GM12865 (cell line): Measurements from ENCODE around the gene DCTN2.

Source experiments
- DNase-seq: peaks from one replicate; pipeline ENCODE4 v3.0.0; 2010; ENCODE audit warnings: low read depth
- H3K4me3 ChIP-seq: 2 replicates; pipeline ENCODE4 v1.5.1; 2011; ENCODE audit warnings: mild to moderate bottlenecking, low read depth, low read length, control low read depth
- TF ChIP-seq, protein P1 (sequence below): IDR thresholded peaks from 2 replicates; pipeline ENCODE4 v1.5.1; 2011; ENCODE audit warnings: low read length, control low read depth, low read depth, inconsistent platforms; ENCODE audit not compliant: insufficient read depth; ENCODE audit errors: missing control alignments

The DCTN2 gene

DNA sequence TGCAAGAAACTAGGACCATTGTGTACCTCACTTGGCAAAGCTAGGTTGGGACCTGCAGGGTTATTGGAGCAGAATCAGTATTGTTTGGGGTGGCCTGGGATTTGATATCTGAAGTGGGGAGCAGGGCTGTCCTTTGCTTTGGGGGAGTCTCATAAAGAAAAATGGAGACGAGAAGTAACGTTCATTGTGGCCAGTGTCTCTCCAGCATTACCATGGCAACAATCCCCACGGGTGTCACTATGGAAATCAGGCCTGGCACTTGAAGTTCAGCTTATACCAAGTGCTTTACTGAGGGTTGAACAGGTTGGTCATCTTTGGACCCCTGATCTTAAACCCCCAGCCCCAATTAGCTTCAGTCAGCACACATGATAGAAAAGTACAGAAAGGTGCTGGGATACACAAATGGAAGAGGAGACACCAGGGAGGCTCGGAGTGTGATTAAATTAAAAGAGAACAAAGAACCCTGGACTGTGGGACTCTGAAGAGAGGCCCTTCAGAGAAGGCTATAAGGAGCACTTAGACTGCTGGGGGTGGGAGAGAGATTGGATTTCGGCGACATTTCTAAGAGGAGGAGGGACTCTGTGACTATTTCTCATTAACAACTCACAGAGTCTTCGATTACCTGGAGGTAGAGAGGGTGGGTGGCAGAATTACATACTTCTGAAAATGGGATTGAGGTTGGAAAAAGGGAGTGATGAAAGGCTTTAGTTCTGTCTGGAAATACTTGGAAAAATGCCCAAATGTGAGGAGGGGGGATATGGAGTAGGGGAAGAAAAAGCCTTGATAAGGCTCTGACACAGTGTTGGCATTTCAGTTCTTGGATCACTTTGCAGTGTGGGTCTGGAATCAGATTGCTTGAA, 6.6 kb upstream of the DCTN2 start:
- no peak for DNase-seq
- no peak overlapping the region for H3K4me3 ChIP-seq
- TF ChIP-seq, protein P1, sequence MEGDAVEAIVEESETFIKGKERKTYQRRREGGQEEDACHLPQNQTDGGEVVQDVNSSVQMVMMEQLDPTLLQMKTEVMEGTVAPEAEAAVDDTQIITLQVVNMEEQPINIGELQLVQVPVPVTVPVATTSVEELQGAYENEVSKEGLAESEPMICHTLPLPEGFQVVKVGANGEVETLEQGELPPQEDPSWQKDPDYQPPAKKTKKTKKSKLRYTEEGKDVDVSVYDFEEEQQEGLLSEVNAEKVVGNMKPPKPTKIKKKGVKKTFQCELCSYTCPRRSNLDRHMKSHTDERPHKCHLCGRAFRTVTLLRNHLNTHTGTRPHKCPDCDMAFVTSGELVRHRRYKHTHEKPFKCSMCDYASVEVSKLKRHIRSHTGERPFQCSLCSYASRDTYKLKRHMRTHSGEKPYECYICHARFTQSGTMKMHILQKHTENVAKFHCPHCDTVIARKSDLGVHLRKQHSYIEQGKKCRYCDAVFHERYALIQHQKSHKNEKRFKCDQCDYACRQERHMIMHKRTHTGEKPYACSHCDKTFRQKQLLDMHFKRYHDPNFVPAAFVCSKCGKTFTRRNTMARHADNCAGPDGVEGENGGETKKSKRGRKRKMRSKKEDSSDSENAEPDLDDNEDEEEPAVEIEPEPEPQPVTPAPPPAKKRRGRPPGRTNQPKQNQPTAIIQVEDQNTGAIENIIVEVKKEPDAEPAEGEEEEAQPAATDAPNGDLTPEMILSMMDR, result no peak

- H3K4me3 ChIP-seq, result no peak overlapping the region
These were observed 5.9 kb upstream of the DCTN2 start for GRCh38 chr12:57552835-57553313.

GRCh38 chr12:57552306-57552651, 5.3 kb upstream of the DCTN2 start:
- H3K4me3 ChIP-seq, result no peak overlapping the region
- no peak for DNase-seq
- TF ChIP-seq, protein P1, result no peak

More at GRCh38 chr12:57552835-57553313, 5.9 kb upstream of the DCTN2 start:
- no peak for DNase-seq
- TF ChIP-seq, protein P1, result no peak

GRCh38 chr12:57551637-57552305, 4.8 kb upstream of the DCTN2 start:
- no peak for DNase-seq
- TF ChIP-seq, protein P1, result no peak
- H3K4me3 ChIP-seq, result no peak overlapping the region

DNA sequence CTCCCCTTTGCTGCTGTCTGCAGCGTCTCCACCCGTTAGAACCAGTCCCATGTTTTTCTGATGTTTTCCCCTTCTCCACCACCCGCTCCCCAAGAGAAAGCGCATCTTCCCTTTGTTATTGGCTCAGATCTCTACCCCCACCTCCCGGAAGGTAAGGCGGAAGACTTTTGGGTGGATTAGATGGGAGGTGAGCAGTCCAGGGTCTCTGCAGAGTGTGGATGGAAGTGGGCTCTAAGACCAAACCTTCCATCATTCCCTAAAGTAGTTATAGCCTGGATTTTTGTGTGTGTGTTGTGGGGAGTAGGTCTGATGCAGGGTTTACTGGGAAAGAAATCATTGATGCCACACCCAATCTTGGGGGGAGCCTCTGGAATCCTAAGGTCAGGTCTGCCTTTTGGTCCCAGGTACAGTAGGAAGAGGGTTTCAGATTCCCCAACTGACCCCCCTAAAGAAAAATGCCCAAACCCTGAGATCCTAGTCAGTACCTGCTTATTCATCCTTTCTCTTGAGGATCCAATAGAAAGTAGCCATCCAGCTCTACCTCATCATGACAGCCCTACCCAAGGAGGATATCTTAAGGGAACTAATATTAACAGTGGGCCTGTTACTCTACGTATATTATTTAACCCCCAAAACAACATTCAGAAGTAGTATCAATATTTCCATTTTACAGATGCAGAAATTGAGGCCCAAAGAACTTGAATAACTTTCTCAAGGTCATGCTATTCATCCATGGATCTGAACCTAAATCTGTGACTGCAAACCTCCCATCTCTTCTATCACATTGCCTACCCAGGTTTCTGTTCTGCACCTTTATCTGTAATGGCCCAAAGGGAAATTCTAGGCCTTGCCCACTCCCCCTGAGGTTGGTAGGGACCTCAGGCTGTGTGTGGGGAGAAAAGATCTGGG, 3.9 kb upstream of the DCTN2 start:
- DNase-seq, result no peak
- H3K4me3 ChIP-seq, result no peak overlapping the region
- TF ChIP-seq, protein P1, result no peak

GRCh38 chr12:57549909-57550640, 3.1 kb upstream of the DCTN2 start, which contains the start of gene KIF5A:
TSS of gene KIF5A (plus strand) at chr12:57550044. CDS start at chr12:57550272, 228 bp downstream.
- TF ChIP-seq, protein P1, result no peak
- peak; percentile 29 for DNase-seq
- peak within 1 kb of the TSS; percentile 27 for H3K4me3 ChIP-seq
